GM12878 (cell line): Measurements from ENCODE around the gene SPON2. TPM values are rescaled to one million over a fixed set of nuclear protein-coding genes. Genes with fewer than 3 reads are reported as not detected.

Source experiments
- ATAC-seq: fragments of 200-7000 bp; cut with Tn5 transposase; 3 replicates; pipeline ENCODE4 v1.9.1; 2020; ENCODE audit warnings: mild to moderate bottlenecking, moderate library complexity
- BruUV-seq: library from RNA; stranded (reverse); fragments of 400-500 nt; replicated peaks from 2 replicates; lab custom pipeline; 2021; lab: Mats Ljungman, UMichigan
- CTCF ChIA-PET: fragments of 300-600 bp; sonication (Branson Sonifier 250); formaldehyde crosslinking; extraction: SDS; loops from one replicate; lab custom pipeline; 2021; ENCODE audit warnings: inconsistent platforms; lab: Yijun Ruan, JAX
- POLR2A ChIA-PET: fragments of 350-600 bp; formaldehyde crosslinking; extraction: SDS; loops from one replicate; lab custom pipeline; 2021; ENCODE audit warnings: inconsistent platforms; lab: Charles Lee
- RAD21 ChIA-PET: fragments of 300-600 bp; sonication (Branson Sonifier 250); formaldehyde crosslinking; loops from one replicate; lab custom pipeline; 2023; ENCODE audit warnings: antibody characterized with exemption; ENCODE audit not compliant: unreplicated experiment; lab: Charles Lee
- SMC1A ChIA-PET: fragments of 300-600 bp; sonication (Branson Sonifier 250); formaldehyde crosslinking; loops from one replicate; lab custom pipeline; 2023; ENCODE audit not compliant: unreplicated experiment, uncharacterized antibody; lab: Charles Lee
- DNase-seq: peaks from one replicate; pipeline ENCODE4 v3.0.0-alpha.2; 2011; ENCODE audit warnings: low read depth, low spot score
- FAIRE-seq: peaks from 3 replicates; lab custom pipeline; 2011; peaks lifted over from hg19 to GRCh38; lab: Jason Lieb, UNC
- H2AFZ ChIP-seq: 2 replicates; pipeline ENCODE4 v1.6.0; 2011; ENCODE audit warnings: low read depth, low read length, control low read depth; ENCODE audit not compliant: control insufficient read depth
- H3K27ac ChIP-seq: 2 replicates; pipeline ENCODE4 v1.5.1; 2011; ENCODE audit warnings: control low read depth; ENCODE audit not compliant: control insufficient read depth, insufficient read depth
- H3K27me3 ChIP-seq, 2 experiments: replicated peaks in 1 of 2; 2 replicates each; pipeline versions ENCODE4 v1.6.0 to v1.6.1; 2011; ENCODE audit warnings: low read length in 1 of 2; ENCODE audit not compliant: control insufficient read depth in 2 of 2, insufficient read depth in 2 of 2
- H3K36me3 ChIP-seq, 2 experiments: 2 replicates each; pipeline ENCODE4 v1.5.1; 2011; ENCODE audit warnings: low read length in 1 of 2; ENCODE audit not compliant: control insufficient read depth in 2 of 2, insufficient read depth in 2 of 2
- H3K4me1 ChIP-seq: 2 replicates; pipeline ENCODE4 v1.6.1; 2011; ENCODE audit warnings: mild to moderate bottlenecking, low read length, moderate library complexity, mixed read lengths; ENCODE audit not compliant: control insufficient read depth, insufficient read depth
- H3K4me2 ChIP-seq: 2 replicates; pipeline ENCODE4 v1.6.0; 2011; ENCODE audit warnings: control low read depth; ENCODE audit not compliant: control insufficient read depth, insufficient read depth
- H3K4me3 ChIP-seq: fragments of 200-600 bp; sonication (generic); 2 replicates; pipeline ENCODE4 v1.5.1; 2016
- H3K79me2 ChIP-seq: 2 replicates; pipeline ENCODE4 v1.6.0; 2011; ENCODE audit warnings: low read length; ENCODE audit not compliant: control insufficient read depth, insufficient read depth
- H3K9ac ChIP-seq: 2 replicates; pipeline ENCODE4 v1.8.0; 2011; ENCODE audit warnings: low read length, control low read depth, mixed read lengths; ENCODE audit not compliant: control insufficient read depth, insufficient read depth
- H3K9me3 ChIP-seq: replicated peaks from 3 replicates; pipeline ENCODE4 v1.5.1; 2011; ENCODE audit warnings: mild to moderate bottlenecking, low read length; ENCODE audit not compliant: control insufficient read depth, insufficient read depth
- H4K20me1 ChIP-seq: 2 replicates; pipeline ENCODE4 v1.6.0; 2011; ENCODE audit not compliant: control insufficient read depth, insufficient read depth
- BHLHE40 ChIP-seq, 2 experiments: fragments of 450-650 bp in 1 of 2; IDR thresholded peaks; 2 replicates each; pipeline ENCODE4 v1.6.1; 2011 to 2017; ENCODE audit warnings: low read depth in 2 of 2, borderline replicate concordance in 1 of 2, improper control_type of control experiment in 1 of 2, low read length in 1 of 2, mild to moderate bottlenecking in 1 of 2
- ESRRA ChIP-seq: IDR thresholded peaks from 2 replicates; pipeline ENCODE4 v1.6.1; 2012; ENCODE audit warnings: mild to moderate bottlenecking, low read length, improper control_type of control experiment
- HDGF ChIP-seq: fragments of 450-650 bp; IDR thresholded peaks from 2 replicates; pipeline ENCODE4 v1.6.1; 2016; ENCODE audit warnings: antibody characterized with exemption
- IKZF1 ChIP-seq: fragments of 450-650 bp; conservative IDR thresholded peaks from 2 replicates; pipeline ENCODE4 v1.6.1; 2017; ENCODE audit warnings: antibody characterized with exemption, mild to moderate bottlenecking
- IKZF2 ChIP-seq, 2 experiments: fragments of 450-650 bp; IDR thresholded peaks; 2 replicates each; pipeline ENCODE4 v1.6.1; 2017; ENCODE audit warnings: mild to moderate bottlenecking in 2 of 2, moderate library complexity in 2 of 2
- MTA2 ChIP-seq: fragments of 450-650 bp; IDR thresholded peaks from 2 replicates; pipeline ENCODE4 v1.6.1; 2016; ENCODE audit warnings: low read depth, mild to moderate bottlenecking, moderate library complexity
- RCOR1 ChIP-seq: conservative IDR thresholded peaks from 2 replicates; pipeline ENCODE4 v1.6.1; 2012; ENCODE audit warnings: low read depth, low read length, improper control_type of control experiment
- RUNX3 ChIP-seq: IDR thresholded peaks from 2 replicates; pipeline ENCODE4 v1.6.1; 2012; ENCODE audit warnings: low read length, inconsistent platforms
- SIX5 ChIP-seq: IDR thresholded peaks from 2 replicates; pipeline ENCODE4 v1.6.1; 2011; ENCODE audit warnings: mild to moderate bottlenecking, low read depth, low read length, moderate library complexity; ENCODE audit not compliant: severe bottlenecking
- SUPT20H ChIP-seq: IDR thresholded peaks from 2 replicates; pipeline ENCODE4 v1.6.1; 2011; ENCODE audit warnings: low read depth, mild to moderate bottlenecking, low read length, moderate library complexity, borderline replicate concordance; ENCODE audit not compliant: control insufficient read depth
- USF1 ChIP-seq: IDR thresholded peaks from 2 replicates; pipeline ENCODE4 v1.6.1; 2011; ENCODE audit warnings: borderline replicate concordance, low read depth, mild to moderate bottlenecking, moderate library complexity, mixed read lengths, low read length; ENCODE audit not compliant: insufficient read depth; ENCODE audit errors: extremely low read length
- WGBS: methylation state at CpG from one replicate; pipeline ENCODE4 v1.1.6; 2016; ENCODE audit warnings: low lambda C conversion rate; ENCODE audit not compliant: insufficient replicate concordance, insufficient coverage; ENCODE audit errors: missing lambda C conversion rate; 5-methylcytosine and 5-hydroxymethylcytosine counted together
- in situ Hi-C: fragments of 300-500 bp; cut with MboI; formaldehyde crosslinking; loops from 9 replicates; pipeline ENCODE4 v1.14.3; 2018; ENCODE audit warnings: mixed read lengths
- intact Hi-C: fragments of 100-400 bp; cut with micrococcal nuclease; formaldehyde crosslinking; loops from one replicate; pipeline ENCODE4 v1.14.2; 2022; ENCODE audit not compliant: unreplicated experiment
- polyA plus RNA-seq, 11 experiments: library from polyadenylated mRNA; depleted of rRNA in 4 of 11; unstranded in 6 of 11; stranded (reverse) in 5 of 11; fragments of >200 nt; fragmentation: Nextera tagmentation in 4 of 11; fragmentation: Illumina TruSeq in 1 of 11; extraction: Ambion mirVana in 4 of 11; extraction: Trizol in 1 of 11; gene quantifications; 1 replicate in 1 of 11; 2 replicates in 10 of 11; pipeline versions ENCODE4 v1.2.1 to v1.2.3, GENCODE V29; 2011 to 2016; ENCODE audit warnings: inconsistent platforms in 2 of 11, missing spikeins in 2 of 11, low read depth in 1 of 11
- total RNA-seq, 4 experiments: library from RNA; depleted of rRNA in 3 of 4; stranded (reverse); fragments of >200 nt in 3 of 4; fragmentation: Illumina TruSeq in 1 of 4; extraction: Trizol in 1 of 4; gene quantifications; 2 replicates each; pipeline versions ENCODE4 v1.2.1 to v1.2.3, GENCODE V29; 2013 to 2021
- TF ChIP-seq, protein P1 (sequence below): fragments of 450-650 bp; IDR thresholded peaks from 2 replicates; pipeline ENCODE4 v1.6.1; 2016; ENCODE audit warnings: mild to moderate bottlenecking

Gene SPON2
- total and polyA plus RNA-seq, 10 of the 15 experiments (the other 5 are each of a cell fraction or from before 2014, with no cell fraction given) = 1.1 to 11.2 (median 7.3) TPM

GRCh38 chr4:1178300-1179088 lies 6.1 kb upstream of the SPON2 start:
- no peaks in the 10 kb centered on the region for H3K36me3 ChIP-seq
- POLR2A ChIA-PET = no interaction called here
- no peaks in the 10 kb centered on the region for H3K27me3 ChIP-seq
- 63% methylated on average over 11 of the region's 11 CpGs for WGBS
- no peak overlapping the region for H3K9ac ChIP-seq
- H4K20me1 ChIP-seq = no peaks in the 10 kb centered on the region
- FAIRE-seq (no peak), DNase-seq (no peak), ATAC-seq (no peak)
- no peak overlapping the region for H3K4me3 ChIP-seq
- H3K9me3 ChIP-seq = peaks cover 17% of the 10 kb centered on the region
- SMC1A ChIA-PET = no interaction called here
- BruUV-seq = no TSS peak
- CTCF ChIA-PET = interaction anchor here (0.7 kb wide), 1 partner anchor 346 kb away, joined by 3 read pairs; no protein-coding TSS in a partner anchor
- in situ Hi-C loops = no loop called here
- RAD21 ChIA-PET = no interaction called here
- no peak overlapping the region for H3K4me2 ChIP-seq
- peaks cover 7% of the 10 kb centered on the region for H3K4me1 ChIP-seq
- no peak overlapping the region for H3K27ac ChIP-seq
- H2AFZ ChIP-seq = no peak overlapping the region
- intact Hi-C loops = no loop called here
- no peaks in the 10 kb centered on the region for H3K79me2 ChIP-seq
- TF ChIP-seq BHLHE40 (IDR thresholded peaks at IDR 0.05; ENCODE audit: borderline replicate concordance in 1 of 2, low read depth in 2 of 2, low read length in 1 of 2) = peak in 1 of 2 experiments; percentile 18; a peak in 1 of 4 replicates
- no peak for TF ChIP-seq RCOR1

DNA sequence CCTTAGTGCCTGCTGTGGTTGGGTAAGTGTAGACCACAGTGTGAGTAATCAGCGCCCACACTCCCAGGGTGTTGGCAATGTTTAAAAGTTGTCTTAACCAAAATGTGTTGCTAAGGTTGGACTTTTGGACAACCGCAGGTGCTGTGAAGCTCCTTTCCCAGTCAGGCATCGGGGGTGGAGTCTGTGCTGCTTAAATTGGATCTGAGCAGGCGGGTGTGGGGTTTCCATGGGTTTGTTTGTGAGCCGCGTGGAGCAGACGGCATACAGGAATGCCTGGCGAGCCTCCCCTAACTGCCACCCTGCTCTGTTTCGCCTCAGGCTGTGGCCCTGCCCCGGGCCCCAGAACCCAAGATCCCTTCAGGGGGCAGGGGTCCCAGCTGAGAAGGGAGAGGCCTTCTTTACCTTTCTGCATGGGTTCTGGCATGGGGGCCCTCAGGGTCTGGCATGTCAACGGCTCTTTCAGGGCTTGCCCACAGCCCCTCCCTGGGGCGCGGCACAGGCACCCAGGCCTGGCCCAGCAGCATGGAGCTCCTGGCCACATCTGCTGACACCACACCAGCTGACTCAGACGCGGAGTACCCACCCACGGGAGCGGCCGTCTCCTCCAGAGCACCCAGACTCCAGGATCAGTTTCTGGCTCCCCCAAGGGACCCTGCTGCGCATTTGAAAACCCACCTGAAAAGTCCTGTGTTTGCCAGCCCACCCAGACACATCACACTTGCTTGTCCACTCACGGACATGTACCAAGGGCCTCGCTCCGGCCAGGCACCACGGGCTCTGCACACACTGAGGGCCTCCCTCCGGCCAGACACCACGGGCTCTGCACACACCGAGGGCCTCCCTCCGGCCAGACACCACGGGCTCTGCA lies 5.1 kb upstream of the SPON2 start:
- in situ Hi-C loops = no loop called here
- ChIA-PET SMC1A (interaction anchor here (0.6 kb wide), 1 partner anchor 37 kb away, joined by 3 read pairs; no protein-coding TSS in a partner anchor), POLR2A (interaction anchor here (0.5 kb wide), 1 partner anchor 169 kb away, joined by 3 read pairs; the partner anchor contains the start of gene UVSSA), CTCF (interaction anchor here (1.2 kb wide), 2 partner anchors 10 to 26 kb away, joined by 3 to 5 read pairs; no protein-coding TSS in a partner anchor), RAD21 (no interaction called here)
- no peak for DNase-seq
- ATAC-seq = peak; percentile 72
- no peak overlapping the region for H3K4me2 ChIP-seq
- no peaks in the 10 kb centered on the region; a peak in 1 of 4 replicates for H3K27me3 ChIP-seq
- no peaks in the 10 kb centered on the region for H3K79me2 ChIP-seq
- intact Hi-C loops = no loop called here
- WGBS = 45% methylated on average over 28 of the region's 28 CpGs
- BruUV-seq = no TSS peak
- no peaks in the 10 kb centered on the region for H3K4me1 ChIP-seq
- no peak overlapping the region for H3K4me3 ChIP-seq
- no peak overlapping the region for H3K9ac ChIP-seq
- H3K36me3 ChIP-seq = no peaks in the 10 kb centered on the region
- no peak overlapping the region for H3K27ac ChIP-seq
- no peak overlapping the region for H2AFZ ChIP-seq
- H3K9me3 ChIP-seq = peaks cover 15% of the 10 kb centered on the region
- no peak for FAIRE-seq
- no peaks in the 10 kb centered on the region for H4K20me1 ChIP-seq
- TF ChIP-seq SIX5 = no peak
- no peak for TF ChIP-seq SUPT20H
- TF ChIP-seq ESRRA = no peak
- TF ChIP-seq IKZF1 = peak; percentile 62
- no peak for TF ChIP-seq HDGF
- TF ChIP-seq, protein P1, sequence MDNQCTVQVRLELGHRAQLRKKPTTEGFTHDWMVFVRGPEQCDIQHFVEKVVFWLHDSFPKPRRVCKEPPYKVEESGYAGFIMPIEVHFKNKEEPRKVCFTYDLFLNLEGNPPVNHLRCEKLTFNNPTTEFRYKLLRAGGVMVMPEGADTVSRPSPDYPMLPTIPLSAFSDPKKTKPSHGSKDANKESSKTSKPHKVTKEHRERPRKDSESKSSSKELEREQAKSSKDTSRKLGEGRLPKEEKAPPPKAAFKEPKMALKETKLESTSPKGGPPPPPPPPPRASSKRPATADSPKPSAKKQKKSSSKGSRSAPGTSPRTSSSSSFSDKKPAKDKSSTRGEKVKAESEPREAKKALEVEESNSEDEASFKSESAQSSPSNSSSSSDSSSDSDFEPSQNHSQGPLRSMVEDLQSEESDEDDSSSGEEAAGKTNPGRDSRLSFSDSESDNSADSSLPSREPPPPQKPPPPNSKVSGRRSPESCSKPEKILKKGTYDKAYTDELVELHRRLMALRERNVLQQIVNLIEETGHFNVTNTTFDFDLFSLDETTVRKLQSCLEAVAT = peak; percentile 62; the same call in 1 of the 2 replicates
- TF ChIP-seq USF1 = no peak
- TF ChIP-seq RUNX3 = peak; percentile 36
- TF ChIP-seq MTA2 = peak; percentile 58; the same call in 1 of the 2 replicates
- TF ChIP-seq IKZF2 (IDR thresholded peaks at IDR 0.05) = peak; percentile 37 to 55; a peak in 2 of 4 replicates
